Endometrial microvascular endothelial cells (primary cell): ENCODE results near the gene PPP1R2. TPM values are rescaled to one million over a fixed set of nuclear protein-coding genes. Genes with fewer than 3 reads are reported as not detected.
"Not testable (repeated sequence)": the region's sequence is repeated elsewhere in the genome, so short reads cannot be mapped to it uniquely, and the experiment has no call there.

Experiments used
- in situ Hi-C: cut with HindIII; loops from 2 replicates; pipeline ENCODE4 v1.10.0; 2017; ENCODE audit warnings: low sequenced_read_pairs, low pct_unique_long_range_greater_than_20kb; ENCODE audit errors: inconsistent ontology term
- total RNA-seq: library from RNA; depleted of rRNA; stranded (reverse); fragments of >200 nt; gene quantifications from one replicate; pipeline ENCODE4 v1.2.3, GENCODE V29; 2015; ENCODE audit errors: inconsistent ontology term

The PPP1R2 gene
- total RNA-seq, 1 donor from 2014 or later = 28.6 TPM

DNA sequence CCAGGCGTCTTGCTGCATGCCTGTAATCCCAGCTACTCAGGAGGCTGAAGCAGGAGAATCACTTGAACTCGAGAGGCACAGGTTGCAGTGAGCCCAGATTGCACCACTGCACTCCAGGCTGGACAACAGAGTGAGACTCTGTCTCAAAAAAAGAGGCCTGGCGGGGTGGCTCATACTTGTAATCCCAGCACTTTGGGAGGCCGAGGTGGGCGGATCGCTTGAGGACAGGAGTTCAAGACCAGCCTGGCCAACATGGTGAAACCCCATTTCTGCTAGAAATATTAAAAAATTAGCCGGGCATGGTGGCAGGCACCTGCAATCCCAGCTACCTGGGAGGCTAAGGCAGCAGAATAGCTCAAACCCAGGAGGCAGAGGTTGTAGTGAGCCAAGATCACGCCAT lies 68.0 kb downstream of the PPP1R2 start:
- in situ Hi-C loops = not testable (repeated sequence)

DNA sequence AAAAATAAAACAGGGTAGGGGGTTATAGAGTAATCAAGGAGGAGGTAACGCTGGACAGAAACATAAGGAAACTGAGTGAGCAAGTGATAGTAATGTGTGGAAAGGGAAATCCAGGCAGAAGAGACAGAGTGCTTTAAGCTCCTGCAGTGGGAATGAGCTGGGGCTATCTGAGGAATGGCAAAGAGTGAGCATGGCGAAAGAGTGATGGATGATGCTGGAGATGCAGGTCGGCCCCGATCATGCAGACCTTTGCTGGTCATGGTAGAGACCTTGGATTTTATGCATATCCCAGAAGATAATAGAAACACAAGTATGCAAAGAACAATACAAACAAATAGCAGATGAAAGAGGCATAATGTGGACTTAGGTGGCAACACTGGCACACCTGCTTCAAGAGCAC lies 74.3 kb downstream of the PPP1R2 start:
- in situ Hi-C loops = no loop called here

DNA sequence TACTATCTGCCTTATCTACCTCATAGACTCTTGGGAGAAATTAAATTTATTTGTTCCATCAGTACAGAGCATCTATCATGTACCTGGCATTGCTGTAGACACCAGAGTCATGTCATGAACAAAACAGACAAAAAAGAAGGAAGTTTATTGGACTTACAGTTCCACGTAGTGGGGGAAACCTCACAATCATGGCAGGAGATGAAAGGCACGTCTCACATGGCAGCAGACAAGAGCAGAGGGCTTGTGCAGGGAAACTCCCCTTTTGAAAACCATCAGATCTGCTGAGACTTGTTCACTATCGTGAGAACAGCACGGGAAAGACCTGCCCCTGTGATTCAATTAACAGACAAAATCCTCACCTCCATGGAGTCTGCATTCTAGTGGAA lies 74.7 kb downstream of the PPP1R2 start:
- in situ Hi-C loops = no loop called here

DNA sequence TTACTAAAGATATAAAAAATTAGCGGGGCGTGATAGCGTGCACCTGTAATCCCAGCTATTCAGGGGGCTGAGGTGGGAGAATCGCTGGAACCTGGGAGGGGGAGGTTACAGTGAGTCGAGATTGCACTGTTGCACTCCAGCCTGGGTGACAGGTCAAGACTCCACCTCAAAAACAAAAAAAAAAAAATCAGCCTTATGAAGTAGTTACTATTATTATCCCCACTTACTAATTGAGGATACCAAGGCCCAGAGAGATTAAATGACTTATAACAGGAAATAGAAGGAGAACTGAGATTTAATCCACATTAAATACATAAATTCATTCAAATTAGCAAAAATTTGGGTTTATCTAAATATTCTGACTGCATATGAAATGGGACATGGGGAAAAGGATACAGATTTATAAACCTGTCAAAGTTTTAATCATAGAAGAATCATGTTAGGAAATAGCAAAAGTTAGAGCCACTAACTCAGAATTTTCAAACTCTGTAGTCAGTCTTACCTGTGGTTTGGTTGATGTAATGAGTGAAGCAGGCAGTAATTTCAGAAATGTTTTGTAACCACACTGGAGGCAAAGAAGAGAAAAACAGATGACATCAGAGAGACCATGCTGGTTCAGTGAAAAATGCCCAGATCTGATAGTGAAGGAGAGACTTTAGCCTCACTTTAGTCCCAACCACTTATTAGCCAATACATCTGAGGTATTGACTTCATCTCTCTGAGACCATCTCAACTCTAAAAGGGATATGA lies 75.3 kb downstream of the PPP1R2 start:
- in situ Hi-C loops = no loop called here

DNA sequence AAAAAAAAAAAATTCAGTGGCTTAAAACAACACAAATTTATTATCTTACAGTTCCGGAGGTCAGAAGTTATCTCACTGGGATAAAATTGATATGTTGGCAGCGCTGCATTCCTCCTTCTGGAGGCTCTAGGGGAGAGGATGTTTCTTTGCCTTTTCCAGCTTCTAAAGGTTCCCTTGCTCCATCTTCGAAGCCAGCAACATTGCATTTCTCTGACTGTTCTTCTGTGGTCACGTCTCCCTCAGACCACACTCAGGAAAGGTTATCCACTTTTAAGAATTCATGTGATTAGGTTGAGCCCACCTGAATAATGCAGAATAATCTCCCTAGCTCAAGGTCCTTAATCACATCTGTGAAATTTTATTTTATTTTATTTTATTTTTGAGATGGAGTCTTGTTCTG lies 76.9 kb downstream of the PPP1R2 start:
- in situ Hi-C loops = no loop called here

Other genes with a start within 250 kb of the PPP1R2 start
- 36.0 TPM for gene ACAP2, start 100.3 kb downstream of the PPP1R2 start, total RNA-seq
- gene APOD, start 40.6 kb upstream of the PPP1R2 start, total RNA-seq = 6.4 TPM
- 0.37 TPM for gene MUC20, start 177.7 kb upstream of the PPP1R2 start, total RNA-seq